OCI-LY1 (cell line): Measurements from ENCODE around the gene JUNB.
A peak's percentile ranks its signal among the peaks of the same experiment; 100 is the strongest.

ENCODE experiments used
- H2AFZ ChIP-seq: fragments of 200-600 bp; sonication (generic), shearing (Covaris generic); 2 replicates; pipeline ENCODE4 v1.6.0; 2014; ENCODE audit warnings: antibody characterized with exemption, mild to moderate bottlenecking, low read length
- H3F3A ChIP-seq: fragments of 200-600 bp; sonication (generic), shearing (Covaris generic); 2 replicates; pipeline ENCODE4 v1.6.0; 2014; ENCODE audit warnings: mild to moderate bottlenecking, antibody characterized with exemption, low read length, moderate library complexity; ENCODE audit not compliant: insufficient read depth
- H3K27ac ChIP-seq: fragments of 200-600 bp; sonication (generic); 2 replicates; pipeline ENCODE4 v1.5.1; 2014; ENCODE audit warnings: low read length, mixed run types, mild to moderate bottlenecking, low read depth; ENCODE audit not compliant: poor library complexity, severe bottlenecking
- H3K27me3 ChIP-seq: fragments of 200-600 bp; sonication (generic); 2 replicates; pipeline ENCODE4 v1.6.0; 2014; ENCODE audit warnings: antibody characterized with exemption, mild to moderate bottlenecking, low read length, moderate library complexity; ENCODE audit not compliant: insufficient read depth
- H3K36me3 ChIP-seq: fragments of 200-600 bp; sonication (generic); 2 replicates; pipeline ENCODE4 v1.6.1; 2014; ENCODE audit warnings: mild to moderate bottlenecking, antibody characterized with exemption, low read length, moderate library complexity, mixed read lengths; ENCODE audit not compliant: insufficient read depth
- H3K4me1 ChIP-seq: fragments of 200-600 bp; sonication (generic); 2 replicates; pipeline ENCODE4 v1.5.1; 2014; ENCODE audit warnings: mild to moderate bottlenecking, low read length, moderate library complexity; ENCODE audit not compliant: insufficient read depth, severe bottlenecking
- H3K4me2 ChIP-seq: fragments of 200-600 bp; sonication (generic), shearing (Covaris generic); 2 replicates; pipeline ENCODE4 v1.6.1; 2014; ENCODE audit warnings: low read length
- H3K4me3 ChIP-seq: fragments of 200-600 bp; sonication (generic); 2 replicates; pipeline ENCODE4 v1.5.1; 2014; ENCODE audit warnings: low read length, low read depth, mild to moderate bottlenecking, mixed read lengths; ENCODE audit not compliant: poor library complexity, severe bottlenecking
- H3K79me2 ChIP-seq: fragments of 200-600 bp; shearing (Covaris generic); 2 replicates; pipeline ENCODE4 v1.6.1; 2016; ENCODE audit warnings: mixed run types, low read length, mixed read lengths; ENCODE audit not compliant: insufficient read depth
- H3K9ac ChIP-seq: fragments of 200-600 bp; sonication (generic), shearing (Covaris generic); 2 replicates; pipeline ENCODE4 v1.6.1; 2014; ENCODE audit warnings: mild to moderate bottlenecking, low read length, mixed read lengths
- H3K9me2 ChIP-seq: fragments of 200-600 bp; sonication (generic), shearing (Covaris generic); 2 replicates; pipeline ENCODE4 v1.6.1; 2014; ENCODE audit warnings: low read depth, mild to moderate bottlenecking, low read length, mixed read lengths
- H3K9me3 ChIP-seq: fragments of 200-600 bp; shearing (Covaris generic); 2 replicates; pipeline ENCODE4 v1.6.1; 2014; ENCODE audit warnings: low read length, mixed read lengths
- H4K20me1 ChIP-seq: fragments of 200-600 bp; sonication (generic), shearing (Covaris generic); 2 replicates; pipeline ENCODE4 v1.6.0; 2016; ENCODE audit warnings: mild to moderate bottlenecking, low read length; ENCODE audit not compliant: insufficient read depth
- CTCF ChIP-seq: fragments of 200-600 bp; sonication (generic), shearing (Covaris generic); IDR thresholded peaks from 2 replicates; pipeline ENCODE4 v1.5.1; 2017; ENCODE audit warnings: mild to moderate bottlenecking, antibody characterized with exemption, low read length, moderate library complexity, mixed read lengths
- EZH2 ChIP-seq: fragments of 200-600 bp; sonication (generic), shearing (Covaris generic); IDR thresholded peaks from 2 replicates; pipeline ENCODE4 v1.8.0; 2017; ENCODE audit warnings: borderline replicate concordance, mixed run types, mild to moderate bottlenecking, antibody characterized with exemption, low read length, moderate library complexity, mixed read lengths

JUNB gene

DNA sequence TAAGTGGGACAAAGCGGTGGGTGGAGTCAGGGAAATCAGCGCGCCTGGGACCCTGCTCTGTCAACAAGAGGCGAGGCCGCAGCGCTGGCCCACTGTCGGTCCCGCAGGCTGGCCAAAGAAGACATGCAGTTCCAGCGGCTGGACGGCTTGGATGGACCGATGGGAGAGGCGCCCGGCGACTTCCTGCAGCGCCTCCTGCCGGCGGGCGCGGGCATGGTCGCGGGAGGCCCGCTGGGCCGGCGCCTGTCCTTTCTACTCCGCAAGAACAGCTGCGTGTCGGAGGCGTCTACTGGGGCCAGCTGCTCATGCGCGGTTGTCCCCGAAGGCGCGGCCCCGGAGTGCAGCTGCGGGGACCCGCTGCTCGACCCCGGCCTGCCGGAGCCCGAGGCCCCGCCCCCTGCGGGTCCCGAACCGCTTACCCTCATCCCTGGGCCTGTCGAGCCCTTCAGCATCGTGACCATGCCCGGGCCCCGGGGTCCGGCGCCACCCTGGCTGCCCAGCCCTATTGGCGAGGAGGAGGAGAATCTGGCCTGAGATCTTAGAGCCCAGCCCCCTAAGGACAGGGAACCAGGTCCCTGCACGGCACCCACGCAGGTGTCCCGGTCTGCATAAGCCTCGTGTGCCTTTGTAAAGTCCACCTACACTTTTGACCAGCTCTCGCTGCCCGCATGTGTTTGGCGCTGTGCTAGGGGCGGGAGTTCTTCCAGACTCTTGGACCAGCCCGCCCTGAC is 33.6 kb upstream of the JUNB start:
- Histone ChIP-seq H3K79me2 (no peaks in the 10 kb centered on the region), H3K9me2 (no peaks in the 10 kb centered on the region), H3K36me3 (no peaks in the 10 kb centered on the region), H3K27me3 (no peaks in the 10 kb centered on the region), H3K4me3 (peak overlapping the region; percentile 37), H4K20me1 (no peaks in the 10 kb centered on the region), H3K4me1 (peaks cover 3% of the 10 kb centered on the region), H2AFZ (no peak overlapping the region), H3K27ac (no peak overlapping the region), H3F3A (no peaks in the 10 kb centered on the region), H3K9me3 (no peaks in the 10 kb centered on the region), H3K9ac (no peak overlapping the region), H3K4me2 (peak overlapping the region; percentile 63)
- TF ChIP-seq EZH2 (no peak), CTCF (peak; percentile 83)

DNA sequence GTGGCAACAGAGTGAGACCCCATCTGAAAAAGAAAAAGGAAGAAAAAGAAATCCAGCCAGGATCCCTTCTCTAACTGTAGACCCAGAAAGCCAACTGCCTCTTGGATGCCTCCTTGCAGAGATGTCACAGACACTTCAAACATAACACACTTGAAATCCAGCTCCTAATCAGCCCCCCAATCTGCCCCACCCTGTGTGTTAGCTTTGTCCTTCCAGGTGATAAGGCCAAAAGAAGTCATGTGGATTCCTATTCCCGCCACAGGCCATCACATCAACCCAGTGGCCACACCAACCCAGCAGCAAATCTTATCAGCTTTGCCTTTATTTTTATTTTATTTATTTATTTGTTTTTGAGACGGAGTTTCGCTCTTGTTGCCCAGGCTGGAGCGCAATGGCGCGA is 31.6 kb upstream of the JUNB start:
- Histone ChIP-seq H3K9ac (no peak overlapping the region), H3K4me1 (peaks cover 3% of the 10 kb centered on the region), H3K36me3 (0 out of 2 replicates have a peak, but pooled peaks cover 6% of the 10 kb centered on the region), H4K20me1 (no peaks in the 10 kb centered on the region), H3K4me3 (no peak overlapping the region), H3K4me2 (no peak overlapping the region), H2AFZ (no peak overlapping the region), H3K9me3 (no peaks in the 10 kb centered on the region), H3F3A (no peaks in the 10 kb centered on the region), H3K27me3 (no peaks in the 10 kb centered on the region), H3K9me2 (no peaks in the 10 kb centered on the region), H3K27ac (no peak overlapping the region), H3K79me2 (no peaks in the 10 kb centered on the region)
- TF ChIP-seq CTCF (no peak), EZH2 (no peak)

DNA sequence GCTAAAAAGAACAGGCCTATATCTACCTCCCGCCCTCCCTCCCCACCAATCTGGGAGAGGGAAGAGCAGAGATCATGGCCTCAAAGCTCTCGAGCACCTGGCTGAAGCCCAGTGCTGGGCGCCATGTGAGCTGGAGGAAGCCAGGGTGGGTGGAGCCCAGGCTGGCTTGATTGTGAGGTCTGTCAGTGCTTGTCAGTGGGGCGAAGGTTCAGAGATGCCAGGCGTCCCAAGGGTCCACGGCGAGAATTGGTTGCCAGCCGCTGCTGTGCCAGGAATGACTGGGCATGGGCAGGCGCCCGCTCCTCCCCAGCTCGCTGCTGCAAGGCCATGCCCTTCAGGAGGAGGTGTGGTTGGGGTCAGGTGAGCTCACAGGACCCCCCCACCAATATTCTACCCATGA is 28.2 kb upstream of the JUNB start:
- H3K9ac ChIP-seq: no peak overlapping the region
- 0 out of 2 replicates have a peak, but pooled peaks cover 6% of the 10 kb centered on the region for H3K36me3 ChIP-seq
- H2AFZ ChIP-seq: no peak overlapping the region
- no peaks in the 10 kb centered on the region for H4K20me1 ChIP-seq
- peaks cover 3% of the 10 kb centered on the region for H3K4me1 ChIP-seq
- no peaks in the 10 kb centered on the region for H3K9me3 ChIP-seq
- no peak overlapping the region for H3K4me2 ChIP-seq
- no peaks in the 10 kb centered on the region for H3K79me2 ChIP-seq
- H3F3A ChIP-seq: no peaks in the 10 kb centered on the region
- TF ChIP-seq CTCF (no peak), EZH2 (no peak)
- no peak overlapping the region for H3K27ac ChIP-seq
- H3K27me3 ChIP-seq: no peaks in the 10 kb centered on the region
- no peak overlapping the region for H3K4me3 ChIP-seq
- no peaks in the 10 kb centered on the region for H3K9me2 ChIP-seq
